HCT116 (cell line): ENCODE data around the gene PIGQ. TPM values are rescaled to one million over a fixed set of nuclear protein-coding genes. Genes with fewer than 3 reads are reported as not detected.

ENCODE experiments used
- ATAC-seq: fragments of 200-7000 bp; cut with Tn5 transposase; 2 replicates; pipeline ENCODE4 v1.9.1; 2020; ENCODE audit warnings: mild to moderate bottlenecking, moderate library complexity
- BruUV-seq: library from RNA; stranded (reverse); fragments of 400-500 nt; replicated peaks from 2 replicates; lab custom pipeline; 2021; lab: Mats Ljungman, UMichigan
- CTCF ChIA-PET: fragments of 300-600 bp; sonication (Branson Sonifier 250); formaldehyde crosslinking; loops from one replicate; lab custom pipeline; 2021; ENCODE audit warnings: antibody characterized with exemption; lab: Charles Lee
- POLR2A ChIA-PET: fragments of 300-600, 350-600 bp; sonication (Branson Sonifier 250); formaldehyde crosslinking; loops from one replicate; lab custom pipeline; 2021; ENCODE audit warnings: antibody characterized with exemption; lab: Charles Lee
- RAD21 ChIA-PET, 2 experiments: fragments of 300-600 bp; sonication (Branson Sonifier 250); formaldehyde crosslinking; loops; one replicate each; lab custom pipeline; 2023; ENCODE audit warnings: low total read pairs in 2 of 2; ENCODE audit not compliant: uncharacterized antibody in 2 of 2, unreplicated experiment in 2 of 2, low non-redundant PET in 1 of 2; lab: Charles Lee
- DNase-seq: peaks from one replicate; pipeline ENCODE4 v3.0.0-alpha.2; 2010; ENCODE audit warnings: low read depth, low spot score
- H2AFZ ChIP-seq: fragments of 200-600 bp; shearing (Covaris generic), sonication (generic); 2 replicates; pipeline ENCODE4 v1.6.1; 2017; ENCODE audit warnings: low read depth, mixed run types, mixed read lengths, antibody characterized with exemption, low read length; ENCODE audit not compliant: poor library complexity, severe bottlenecking
- H3K27ac ChIP-seq: 2 replicates; pipeline ENCODE4 v1.5.1; 2012; ENCODE audit warnings: low read depth, low read length
- H3K27me3 ChIP-seq: fragments of 200-600 bp; sonication (generic); 2 replicates; pipeline ENCODE4 v1.6.1; 2016; ENCODE audit warnings: mixed run types, low read length, mixed read lengths; ENCODE audit not compliant: insufficient read depth
- H3K36me3 ChIP-seq, 2 experiments: fragments of 200-500 bp in 1 of 2; fragments of 200-600 bp in 1 of 2; sonication (Bioruptor generic) in 1 of 2; sonication (generic) in 1 of 2; 2 replicates each; pipeline versions ENCODE4 v1.5.1 to v1.6.1; 2014 to 2016; ENCODE audit warnings: low read length in 2 of 2, inconsistent platforms in 1 of 2, mixed read lengths in 1 of 2, mixed run types in 1 of 2; ENCODE audit not compliant: insufficient read depth in 2 of 2, control insufficient read depth in 1 of 2
- H3K4me1 ChIP-seq, 2 experiments: fragments of 200-600 bp in 1 of 2; sonication (generic) in 1 of 2; 2 replicates each; pipeline versions ENCODE4 v1.5.1 to v1.6.1; 2012 to 2017; ENCODE audit warnings: low read length in 2 of 2, inconsistent platforms in 1 of 2, mild to moderate bottlenecking in 1 of 2, mixed read lengths in 1 of 2, mixed run types in 1 of 2, moderate library complexity in 1 of 2; ENCODE audit not compliant: insufficient read depth in 2 of 2, control insufficient read depth in 1 of 2
- H3K4me2 ChIP-seq: fragments of 200-600 bp; sonication (generic); 2 replicates; pipeline ENCODE4 v1.6.1; 2017; ENCODE audit warnings: mixed run types, low read length, mixed read lengths
- H3K4me3 ChIP-seq, 2 experiments: fragments of 200-600 bp in 1 of 2; sonication (generic) in 1 of 2; replicated peaks in 1 of 2; 2 replicates each; pipeline ENCODE4 v1.5.1; 2011 to 2016; ENCODE audit warnings: low read length in 2 of 2, control low read depth in 1 of 2, low read depth in 1 of 2, mild to moderate bottlenecking in 1 of 2, mixed read lengths in 1 of 2, mixed run types in 1 of 2
- H3K79me2 ChIP-seq: fragments of 200-600 bp; sonication (generic); 2 replicates; pipeline ENCODE4 v1.6.1; 2017; ENCODE audit warnings: mild to moderate bottlenecking, mixed run types, low read length, moderate library complexity, mixed read lengths; ENCODE audit not compliant: insufficient read depth
- H3K9ac ChIP-seq: fragments of 200-600 bp; sonication (generic); 2 replicates; pipeline ENCODE4 v1.6.1; 2016; ENCODE audit warnings: low read length, mixed read lengths
- H3K9me2 ChIP-seq: fragments of 200-600 bp; sonication (generic), shearing (Covaris generic); 2 replicates; pipeline ENCODE4 v1.6.1; 2017; ENCODE audit warnings: mixed run types, mild to moderate bottlenecking, moderate library complexity; ENCODE audit not compliant: insufficient read depth
- H3K9me3 ChIP-seq, 2 experiments: fragments of 200-500 bp in 1 of 2; fragments of 200-600 bp in 1 of 2; sonication (Bioruptor generic) in 1 of 2; sonication (generic) in 1 of 2; 2 replicates each; pipeline ENCODE4 v1.6.1; 2014 to 2017; ENCODE audit warnings: low read length in 2 of 2, mixed read lengths in 2 of 2, inconsistent platforms in 1 of 2, low read depth in 1 of 2, mild to moderate bottlenecking in 1 of 2, mixed run types in 1 of 2, moderate library complexity in 1 of 2; ENCODE audit not compliant: control insufficient read depth in 1 of 2, insufficient read depth in 1 of 2
- H4K20me1 ChIP-seq: fragments of 200-600 bp; sonication (generic), shearing (Covaris generic); 2 replicates; pipeline ENCODE4 v1.6.1; 2017; ENCODE audit warnings: mixed run types, mild to moderate bottlenecking, moderate library complexity; ENCODE audit not compliant: insufficient read depth
- CEBPB ChIP-seq: IDR thresholded peaks from 2 replicates; pipeline ENCODE4 v1.6.1; 2012; ENCODE audit warnings: low read depth
- CTCF ChIP-seq, 3 experiments: fragments of 200-600 bp in 1 of 3; sonication (generic) in 1 of 3; IDR thresholded peaks in 2 of 3; conservative IDR thresholded peaks in 1 of 3; 2 replicates each; pipeline ENCODE4 v1.5.1; 2012 to 2017; ENCODE audit warnings: low read depth in 2 of 3, low read length in 2 of 3, antibody characterized with exemption in 1 of 3, borderline replicate concordance in 1 of 3, control low read depth in 1 of 3, mild to moderate bottlenecking in 1 of 3, mixed read lengths in 1 of 3, mixed run types in 1 of 3, moderate library complexity in 1 of 3; ENCODE audit not compliant: insufficient read depth in 1 of 3
- ELF1 ChIP-seq: IDR thresholded peaks from 2 replicates; pipeline ENCODE4 v1.6.1; 2012; ENCODE audit warnings: low read depth, borderline replicate concordance
- POLR2A ChIP-seq: IDR thresholded peaks from 2 replicates; pipeline ENCODE4 v1.7.0; 2011; ENCODE audit warnings: borderline replicate concordance; ENCODE audit not compliant: insufficient read depth, insufficient read length; ENCODE audit errors: extremely low read depth
- REST ChIP-seq: IDR thresholded peaks from 2 replicates; pipeline ENCODE4 v1.6.1; 2012; ENCODE audit warnings: low read depth
- SP1 ChIP-seq: IDR thresholded peaks from 2 replicates; pipeline ENCODE4 v1.6.1; 2012; ENCODE audit warnings: low read depth
- TCF7L2 ChIP-seq: IDR thresholded peaks from 2 replicates; pipeline ENCODE4 v1.7.0; 2011; ENCODE audit warnings: borderline replicate concordance, inconsistent platforms; ENCODE audit not compliant: insufficient read depth, insufficient read length; ENCODE audit errors: extremely low read depth
- intact Hi-C: fragments of 100-400 bp; cut with micrococcal nuclease; formaldehyde crosslinking; loops from 2 replicates; pipeline ENCODE4 v1.10.0; 2022
- total RNA-seq: library from RNA; stranded (reverse); gene quantifications from one replicate; pipeline ENCODE4 v1.2.1, GENCODE V29; 2021; ENCODE audit not compliant: unreplicated experiment

Gene PIGQ
- total RNA-seq, 1 experiment from 2014 or later = 21.0 TPM

GRCh38 chr16:576823-577201, 7.0 kb downstream of the PIGQ start:
- POLR2A ChIA-PET = no interaction called here
- H3K4me3 ChIP-seq = no peak overlapping the region
- no peak overlapping the region for H3K4me2 ChIP-seq
- TF ChIP-seq REST (no peak), TCF7L2 (no peak), ELF1 (no peak), CTCF (IDR thresholded peaks at IDR 0.05 in 2 of 3, conservative IDR thresholded peaks at IDR 0.05 in 1 of 3; ENCODE audit: borderline replicate concordance in 1 of 3, insufficient read depth in 1 of 3, low read depth in 2 of 3, low read length in 2 of 3) (peak in 1 of 3 experiments; percentile 17; a peak in 1 of 6 replicates), POLR2A (no peak), CEBPB (no peak), SP1 (no peak)
- RAD21 ChIA-PET = no interaction called here
- H3K9ac ChIP-seq = no peak overlapping the region
- H3K9me2 ChIP-seq = no peaks in the 10 kb centered on the region
- CTCF ChIA-PET = interaction anchor here (0.8 to 1.2 kb wide), 2 partner anchors 8 to 45 kb away, joined by 3 read pairs; no protein-coding TSS in a partner anchor
- ATAC-seq (peak; percentile 29; the same call in 1 of the 2 replicates), DNase-seq (no peak)
- no peak overlapping the region for H2AFZ ChIP-seq
- no TSS peak for BruUV-seq
- H3K4me1 ChIP-seq = no peaks in the 10 kb centered on the region
- intact Hi-C loops = no loop called here
- no peaks in the 10 kb centered on the region for H4K20me1 ChIP-seq
- H3K9me3 ChIP-seq = no peaks in the 10 kb centered on the region
- no peaks in the 10 kb centered on the region for H3K27me3 ChIP-seq
- no peaks in the 10 kb centered on the region for H3K36me3 ChIP-seq
- H3K27ac ChIP-seq = no peak overlapping the region
- no peaks in the 10 kb centered on the region for H3K79me2 ChIP-seq
